ENCODE results near the gene LIPT2. TPM values are rescaled to one million over a fixed set of nuclear protein-coding genes. Genes with fewer than 3 reads are reported as not detected.

Gene LIPT2
- total RNA-seq, 1 experiment from 2014 or later: 8.6 TPM

DNA sequence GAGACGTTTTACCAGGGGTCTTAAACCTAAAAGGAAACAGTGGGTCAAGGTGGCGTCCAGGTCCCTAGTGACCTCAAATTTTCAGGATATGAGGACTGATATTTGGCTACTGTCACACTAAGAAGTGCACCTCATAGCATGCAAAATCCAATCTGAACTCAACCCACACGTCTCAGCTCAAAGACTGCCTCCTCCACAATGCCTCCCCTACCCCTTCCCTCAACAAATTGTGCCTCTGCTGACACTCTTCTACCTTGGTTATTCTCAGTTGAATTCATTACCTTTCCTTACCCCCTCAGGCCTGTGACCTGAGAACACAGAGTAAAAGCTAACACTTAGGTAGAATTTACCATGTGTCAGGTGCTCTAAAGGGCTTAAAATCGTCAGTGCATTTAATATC lies 12.4 kb upstream of the LIPT2 start:
- ChIA-PET CTCF (no interaction called here), POLR2A (ENCODE audit: low non-redundant PET) (no interaction called here)
- Histone ChIP-seq H3K9me3 (ENCODE audit: low read depth, low read length, poor library complexity, severe bottlenecking) (peaks cover 13% of the 10 kb centered on the region), H3K36me3 (ENCODE audit: insufficient read depth, low read length, poor library complexity, severe bottlenecking) (no peaks in the 10 kb centered on the region), H3K27ac (ENCODE audit: low read depth, low read length, poor library complexity, severe bottlenecking) (no peak overlapping the region), H3K27me3 (replicated peaks; ENCODE audit: insufficient read depth, low read depth, low read length, poor library complexity) (no peaks in the 10 kb centered on the region), H3K4me3 (ENCODE audit: low read depth, low read length, poor library complexity, severe bottlenecking) (no peak overlapping the region), H3K4me1 (ENCODE audit: insufficient read depth, low read length, poor library complexity, severe bottlenecking) (no peaks in the 10 kb centered on the region)
- no peak for TF ChIP-seq EZH2 (IDR thresholded peaks at IDR 0.05; ENCODE audit: borderline replicate concordance, low read depth, low read length, poor library complexity, severe bottlenecking)
- TF ChIP-seq, protein P1, sequence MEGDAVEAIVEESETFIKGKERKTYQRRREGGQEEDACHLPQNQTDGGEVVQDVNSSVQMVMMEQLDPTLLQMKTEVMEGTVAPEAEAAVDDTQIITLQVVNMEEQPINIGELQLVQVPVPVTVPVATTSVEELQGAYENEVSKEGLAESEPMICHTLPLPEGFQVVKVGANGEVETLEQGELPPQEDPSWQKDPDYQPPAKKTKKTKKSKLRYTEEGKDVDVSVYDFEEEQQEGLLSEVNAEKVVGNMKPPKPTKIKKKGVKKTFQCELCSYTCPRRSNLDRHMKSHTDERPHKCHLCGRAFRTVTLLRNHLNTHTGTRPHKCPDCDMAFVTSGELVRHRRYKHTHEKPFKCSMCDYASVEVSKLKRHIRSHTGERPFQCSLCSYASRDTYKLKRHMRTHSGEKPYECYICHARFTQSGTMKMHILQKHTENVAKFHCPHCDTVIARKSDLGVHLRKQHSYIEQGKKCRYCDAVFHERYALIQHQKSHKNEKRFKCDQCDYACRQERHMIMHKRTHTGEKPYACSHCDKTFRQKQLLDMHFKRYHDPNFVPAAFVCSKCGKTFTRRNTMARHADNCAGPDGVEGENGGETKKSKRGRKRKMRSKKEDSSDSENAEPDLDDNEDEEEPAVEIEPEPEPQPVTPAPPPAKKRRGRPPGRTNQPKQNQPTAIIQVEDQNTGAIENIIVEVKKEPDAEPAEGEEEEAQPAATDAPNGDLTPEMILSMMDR (conservative IDR thresholded peaks at IDR 0.05; ENCODE audit: low read depth, low read length): no peak
- intact Hi-C loops (cut with micrococcal nuclease; ENCODE audit: unreplicated experiment): no loop called here
- no peak for DNase-seq (ENCODE audit: low spot score)
- BruUV-seq (replicated peaks): no TSS peak

DNA sequence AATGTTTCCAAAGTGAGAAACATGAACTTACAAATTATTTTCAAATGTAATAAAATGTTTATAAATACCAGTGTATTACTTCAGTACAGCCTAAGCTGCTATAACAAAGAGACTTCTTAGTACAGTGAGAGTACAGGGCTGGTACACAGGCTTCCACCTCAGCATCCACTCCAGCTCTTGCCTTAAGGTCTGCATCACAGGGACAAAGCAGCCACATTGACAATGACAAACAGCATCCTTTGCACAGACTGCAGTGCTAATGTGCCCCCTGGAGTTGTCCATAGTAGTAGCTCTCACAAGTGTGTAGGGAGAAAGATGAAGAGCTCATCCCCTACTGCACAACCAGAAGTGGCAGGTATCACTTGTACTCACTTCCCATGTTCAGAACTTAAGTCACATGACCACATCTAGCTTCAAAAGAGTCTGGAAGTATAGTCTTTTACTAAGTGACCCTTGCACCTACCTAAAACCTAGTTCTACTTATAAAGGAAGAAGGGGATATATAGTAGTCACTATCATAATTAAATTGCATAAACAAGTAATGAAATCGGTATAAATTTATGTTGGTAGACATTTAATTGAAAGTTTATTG lies 10.7 kb upstream of the LIPT2 start:
- ChIA-PET CTCF (no interaction called here), POLR2A (ENCODE audit: low non-redundant PET) (no interaction called here)
- peak; percentile 22 for DNase-seq (ENCODE audit: low spot score)
- Histone ChIP-seq H3K27ac (ENCODE audit: low read depth, low read length, poor library complexity, severe bottlenecking) (no peak overlapping the region), H3K4me1 (ENCODE audit: insufficient read depth, low read length, poor library complexity, severe bottlenecking) (no peaks in the 10 kb centered on the region), H3K36me3 (ENCODE audit: insufficient read depth, low read length, poor library complexity, severe bottlenecking) (no peaks in the 10 kb centered on the region), H3K9me3 (ENCODE audit: low read depth, low read length, poor library complexity, severe bottlenecking) (peaks cover 13% of the 10 kb centered on the region), H3K27me3 (replicated peaks; ENCODE audit: insufficient read depth, low read depth, low read length, poor library complexity) (no peaks in the 10 kb centered on the region), H3K4me3 (ENCODE audit: low read depth, low read length, poor library complexity, severe bottlenecking) (no peak overlapping the region)
- intact Hi-C loops (cut with micrococcal nuclease; ENCODE audit: unreplicated experiment): no loop called here
- TF ChIP-seq EZH2 (IDR thresholded peaks at IDR 0.05; ENCODE audit: borderline replicate concordance, low read depth, low read length, poor library complexity, severe bottlenecking): no peak
- TF ChIP-seq, protein P1 (conservative IDR thresholded peaks at IDR 0.05; ENCODE audit: low read depth, low read length): no peak
- BruUV-seq (replicated peaks): no TSS peak

DNA sequence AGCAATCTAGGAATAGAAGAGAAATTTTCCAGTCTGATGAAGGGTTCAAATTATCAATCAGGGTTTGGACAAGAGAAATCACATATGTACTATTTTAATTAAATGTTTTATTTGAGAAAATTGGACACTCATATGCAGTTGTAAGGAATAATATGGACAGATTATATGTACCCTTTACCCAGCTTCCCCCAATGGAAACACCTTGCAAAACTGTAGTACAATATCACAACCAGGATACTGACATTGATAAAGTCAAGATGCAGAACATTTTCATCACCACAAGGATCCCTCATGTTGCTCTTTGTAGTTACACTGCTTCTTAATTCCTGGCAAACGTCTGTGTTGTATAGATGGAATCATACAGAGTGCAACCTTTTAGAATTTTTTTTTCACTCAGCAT lies 1.4 kb upstream of the LIPT2 start:
- POLR2A ChIA-PET (ENCODE audit: low non-redundant PET): no interaction called here
- TF ChIP-seq EZH2 (IDR thresholded peaks at IDR 0.05; ENCODE audit: borderline replicate concordance, low read depth, low read length, poor library complexity, severe bottlenecking): no peak
- TF ChIP-seq, protein P1 (conservative IDR thresholded peaks at IDR 0.05; ENCODE audit: low read depth, low read length): no peak
- Histone ChIP-seq H3K9me3 (ENCODE audit: low read depth, low read length, poor library complexity, severe bottlenecking) (no peaks in the 10 kb centered on the region), H3K36me3 (ENCODE audit: insufficient read depth, low read length, poor library complexity, severe bottlenecking) (no peaks in the 10 kb centered on the region), H3K27me3 (replicated peaks; ENCODE audit: insufficient read depth, low read depth, low read length, poor library complexity) (no peaks in the 10 kb centered on the region), H3K4me3 (ENCODE audit: low read depth, low read length, poor library complexity, severe bottlenecking) (no peak overlapping the region), H3K27ac (ENCODE audit: low read depth, low read length, poor library complexity, severe bottlenecking) (no peak overlapping the region), H3K4me1 (ENCODE audit: insufficient read depth, low read length, poor library complexity, severe bottlenecking) (peaks cover 8% of the 10 kb centered on the region)
- intact Hi-C loops (cut with micrococcal nuclease; ENCODE audit: unreplicated experiment): loop anchor here (5.0 kb wide), 1 partner anchor 452 kb away; the partner anchor contains the start of genes SPCS2 and XRRA1
- CTCF ChIA-PET: no interaction called here
- no TSS peak for BruUV-seq (replicated peaks)
- no peak for DNase-seq (ENCODE audit: low spot score)
